T-cell (primary cell): ENCODE measurements around the gene PRMT1. TPM values are rescaled to one million over a fixed set of nuclear protein-coding genes. Genes with fewer than 3 reads are reported as not detected.

Experiments used
- ATAC-seq, 4 experiments: fragments of 200-7000 bp in 3 of 4; fragments of 150-1000 bp in 1 of 4; cut with Tn5 transposase; replicated peaks in 1 of 4; 1 replicate in 3 of 4; 2 replicates in 1 of 4; pipeline ENCODE4 v1.10.0; 2021; ENCODE audit warnings: moderate library complexity in 3 of 4, mild to moderate bottlenecking in 2 of 4, moderate number of reproducible peaks in 1 of 4
- CTCF ChIA-PET, 2 donors: fragments of 300-600 bp; sonication (Branson Sonifier 250); formaldehyde crosslinking; loops; one replicate each; lab custom pipeline; 2022; ENCODE audit warnings: antibody characterized with exemption in 2 of 2; lab: Charles Lee
- POLR2A ChIA-PET, 2 donors: fragments of 300-600 bp; sonication (Branson Sonifier 250); formaldehyde crosslinking; loops; one replicate each; lab custom pipeline; 2022; ENCODE audit warnings: antibody characterized with exemption in 2 of 2; lab: Charles Lee
- DNase-seq, 35 experiments: peaks; one replicate each; pipeline versions ENCODE4 v3.0.0 to v3.0.0-alpha.2; 2013 to 2023
- H3K27ac ChIP-seq: one replicate; pipeline ENCODE4 v1.5.1; 2013; ENCODE audit warnings: low read length
- H3K27me3 ChIP-seq, 2 experiments: replicated peaks in 1 of 2; 1 replicate in 1 of 2; 2 replicates in 1 of 2; pipeline versions ENCODE4 v1.6.1 to v1.7.0; 2013; ENCODE audit warnings: low read length in 1 of 2, mixed read lengths in 1 of 2; ENCODE audit not compliant: control insufficient read depth in 2 of 2, insufficient read depth in 2 of 2; ENCODE audit errors: extremely low read depth in 1 of 2
- H3K36me3 ChIP-seq, 2 donors: 1 replicate in 1 of 2; 2 replicates in 1 of 2; pipeline versions ENCODE4 v1.6.1 to v1.7.0; 2013; ENCODE audit warnings: low read length in 1 of 2; ENCODE audit not compliant: control insufficient read depth in 2 of 2, insufficient read depth in 1 of 2; ENCODE audit errors: extremely low read depth in 1 of 2
- H3K4me1 ChIP-seq, 2 experiments: 1 replicate in 1 of 2; 2 replicates in 1 of 2; pipeline versions ENCODE4 v1.6.1 to v1.7.0; 2013; ENCODE audit warnings: low read length in 2 of 2, mixed read lengths in 1 of 2; ENCODE audit not compliant: insufficient read depth in 2 of 2, control insufficient read depth in 1 of 2; ENCODE audit errors: extremely low read depth in 1 of 2
- H3K4me3 ChIP-seq, 2 donors: 1 replicate in 1 of 2; 2 replicates in 1 of 2; pipeline versions ENCODE4 v1.5.1 to v1.7.0; 2013; ENCODE audit warnings: mild to moderate bottlenecking in 2 of 2, low read length in 1 of 2, moderate library complexity in 1 of 2; ENCODE audit not compliant: control insufficient read depth in 1 of 2; ENCODE audit errors: extremely low read depth in 1 of 2
- H3K9me3 ChIP-seq: 2 replicates; pipeline ENCODE4 v1.7.0; 2013
- H3K27ac Mint-ChIP-seq, 2 donors: one replicate each; pipeline ENCODE4 v1.8.0; 2020 to 2021; ENCODE audit warnings: mild to moderate bottlenecking in 2 of 2, mixed read lengths in 2 of 2
- H3K27me3 Mint-ChIP-seq, 2 donors: one replicate each; pipeline ENCODE4 v1.8.0; 2021 to 2022; ENCODE audit warnings: mixed read lengths in 2 of 2
- H3K36me3 Mint-ChIP-seq: one replicate; pipeline ENCODE4 v1.8.0; 2021; ENCODE audit warnings: mixed read lengths
- H3K4me1 Mint-ChIP-seq, 3 donors: one replicate each; pipeline ENCODE4 v1.8.0; 2020 to 2022; ENCODE audit warnings: mixed read lengths in 3 of 3, mild to moderate bottlenecking in 1 of 3
- H3K4me3 Mint-ChIP-seq, 3 donors: one replicate each; pipeline ENCODE4 v1.8.0; 2020 to 2022; ENCODE audit warnings: mild to moderate bottlenecking in 3 of 3, mixed read lengths in 3 of 3, moderate library complexity in 3 of 3
- H3K9me3 Mint-ChIP-seq, 3 donors: one replicate each; pipeline ENCODE4 v1.8.0; 2020 to 2022; ENCODE audit warnings: mixed read lengths in 3 of 3
- WGBS: methylation state at CpG from one replicate; pipeline ENCODE4 v1.1.5; 2013; ENCODE audit warnings: missing lambda C conversion rate; ENCODE audit not compliant: insufficient coverage; 5-methylcytosine and 5-hydroxymethylcytosine counted together
- total RNA-seq, 35 experiments: library from RNA in 6 of 35; stranded (reverse) in 6 of 35; fragments of 120-200 nt in 1 of 35; gene quantifications; one replicate each; pipeline versions ENCODE4 v1.2.1 to v1.2.4 and lab custom pipeline; 2013 to 2026

Gene PRMT1
- total RNA-seq, 5 donors from 2014 or later (not counting 1 experiment from before 2014, with no cell fraction given), result 72.0 to 116 (median 107) TPM

DNA sequence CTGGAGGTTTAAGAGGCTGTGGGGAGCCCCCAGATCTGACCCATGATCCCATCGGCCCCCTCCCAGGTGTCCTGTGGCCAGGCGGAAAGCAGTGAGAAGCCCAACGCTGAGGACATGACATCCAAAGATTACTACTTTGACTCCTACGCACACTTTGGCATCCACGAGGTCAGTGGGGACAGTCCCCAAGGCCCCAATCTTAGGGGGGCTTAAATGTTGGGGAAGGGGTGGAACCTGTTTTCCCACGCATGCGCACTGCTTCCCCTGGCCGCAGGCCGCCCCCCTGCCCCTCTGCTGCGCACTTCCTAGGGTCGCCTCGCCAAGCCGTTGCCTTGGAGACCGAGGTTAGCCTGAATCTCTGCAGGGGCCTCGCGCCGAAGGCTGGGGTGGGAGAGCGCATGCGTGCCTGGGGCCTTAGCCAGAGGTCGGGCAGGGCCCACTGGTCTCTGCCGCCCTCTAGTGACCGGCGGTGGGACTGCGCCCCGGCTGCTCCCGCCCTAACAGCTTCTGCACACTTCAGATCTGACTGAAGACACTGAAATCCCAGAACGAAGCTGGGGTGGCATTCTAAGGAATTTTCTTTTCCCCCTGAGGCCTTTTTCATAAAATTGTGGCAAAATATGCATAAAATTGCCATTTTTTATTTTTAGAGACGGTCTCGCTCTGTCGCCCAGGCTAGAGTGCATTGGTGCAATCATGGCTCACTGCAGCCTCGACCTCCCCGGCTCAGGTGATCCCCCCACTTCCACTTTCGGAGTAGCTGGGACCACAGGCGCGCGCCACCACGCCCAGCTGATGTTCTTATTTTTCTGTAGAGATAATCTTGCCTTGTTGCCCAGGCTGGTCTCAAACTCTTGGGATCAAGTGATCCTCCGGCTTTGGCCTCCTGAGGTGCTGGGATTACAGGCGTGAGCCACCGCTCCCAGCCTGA lies 3.6 kb downstream of the PRMT1 start:
- peaks cover 4 to 54% of the 10 kb centered on the region in 2 experiments for H3K4me1 ChIP-seq
- peak overlapping the region in 1 of 3 donors; percentile 23 for H3K4me3 Mint-ChIP-seq
- H3K4me1 Mint-ChIP-seq, result peaks cover 30 to 44% (median 36%) of the 10 kb centered on the region in 3 donors
- peak overlapping the region; percentile 62 for H3K27ac ChIP-seq
- H3K4me3 ChIP-seq, result no peak overlapping the region
- no peaks in the 10 kb centered on the region for H3K9me3 Mint-ChIP-seq
- H3K27me3 Mint-ChIP-seq, result no peaks in the 10 kb centered on the region
- no peaks in the 10 kb centered on the region for H3K27me3 ChIP-seq
- H3K9me3 ChIP-seq, result no peaks in the 10 kb centered on the region
- peak in 3 of 4 experiments; percentile 6 to 29 (median 10) for ATAC-seq
- ChIA-PET POLR2A (interaction anchor here in 1 of 2 donors (0.6 kb wide), 2 partner anchors 41 to 455 kb away, joined by 5 to 9 read pairs; partner anchors contain the start of gene RRAS), CTCF (interaction anchor here (0.6 to 1.1 kb wide), 7 partner anchors 13 to 198 kb away, joined by 3 to 6 read pairs (median 3); partner anchors contain the start of gene RRAS (in 1 of the 2))
- peak overlapping the region in 1 of 2 donors; percentile 58 for H3K27ac Mint-ChIP-seq
- H3K36me3 Mint-ChIP-seq, result peaks cover 27% of the 10 kb centered on the region
- H3K36me3 ChIP-seq, result peaks cover 8 to 44% of the 10 kb centered on the region in 2 donors
- DNase-seq, result peak; percentile 79 to 97 (median 91)
- WGBS, result 32% methylated on average over 31 of the region's 40 CpGs

DNA sequence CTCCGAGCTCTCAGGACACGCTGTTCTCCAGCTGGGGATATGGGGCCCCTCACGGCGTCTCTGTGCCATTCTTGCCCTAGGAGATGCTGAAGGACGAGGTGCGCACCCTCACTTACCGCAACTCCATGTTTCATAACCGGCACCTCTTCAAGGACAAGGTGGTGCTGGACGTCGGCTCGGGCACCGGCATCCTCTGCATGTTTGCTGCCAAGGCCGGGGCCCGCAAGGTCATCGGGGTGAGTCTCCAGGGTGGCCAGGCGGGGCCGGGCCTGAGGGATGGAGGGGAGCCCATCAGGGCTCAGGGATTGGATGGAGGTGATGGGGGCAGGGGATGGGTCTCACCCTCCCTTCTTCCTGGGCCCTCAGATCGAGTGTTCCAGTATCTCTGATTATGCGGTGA lies 4.8 kb downstream of the PRMT1 start:
- no peaks in the 10 kb centered on the region for H3K9me3 Mint-ChIP-seq
- DNase-seq (no peak), ATAC-seq (no peak)
- H3K27ac ChIP-seq, result no peak overlapping the region
- H3K27me3 Mint-ChIP-seq, result no peaks in the 10 kb centered on the region
- peaks cover 8 to 54% of the 10 kb centered on the region in 2 donors for H3K36me3 ChIP-seq
- H3K36me3 Mint-ChIP-seq, result peaks cover 32% of the 10 kb centered on the region
- no peak overlapping the region for H3K4me3 ChIP-seq
- 95% methylated on average over 12 of the region's 19 CpGs for WGBS
- no peak overlapping the region for H3K4me3 Mint-ChIP-seq
- H3K4me1 Mint-ChIP-seq, result peaks cover 21 to 33% (median 28%) of the 10 kb centered on the region in 3 donors
- CTCF ChIA-PET, result interaction anchor here in 1 of 2 donors (1.1 kb wide), 1 partner anchor 38 kb away, joined by 5 read pairs; no protein-coding TSS in a partner anchor
- POLR2A ChIA-PET, result no interaction called here
- H3K9me3 ChIP-seq, result no peaks in the 10 kb centered on the region
- H3K4me1 ChIP-seq, result peaks cover 4 to 47% of the 10 kb centered on the region in 2 experiments
- no peaks in the 10 kb centered on the region for H3K27me3 ChIP-seq
- no peak overlapping the region for H3K27ac Mint-ChIP-seq

DNA sequence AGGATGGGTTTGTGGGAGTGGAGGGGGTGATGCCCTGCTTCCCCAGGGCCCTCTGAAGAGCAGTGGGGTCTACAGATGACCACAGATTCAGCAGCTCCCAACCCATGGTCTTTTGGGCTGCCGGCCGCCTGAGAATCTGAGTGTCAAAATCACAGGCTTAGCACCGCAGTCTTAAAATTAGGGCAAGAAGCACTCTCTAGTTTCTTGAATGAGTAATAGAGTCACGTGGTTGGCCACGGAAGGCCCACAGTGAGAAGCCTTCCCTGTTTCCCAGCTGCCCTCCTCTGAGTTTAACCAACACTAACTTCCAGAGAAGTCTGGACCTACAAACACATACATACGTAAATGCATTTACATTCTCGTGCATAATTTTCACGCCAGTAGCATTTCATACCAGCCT lies 5.2 kb downstream of the PRMT1 start:
- peaks cover 4 to 47% of the 10 kb centered on the region in 2 experiments for H3K4me1 ChIP-seq
- Mint-ChIP-seq H3K27ac (no peak overlapping the region), H3K4me1 (peaks cover 21 to 29% (median 28%) of the 10 kb centered on the region in 3 donors), H3K27me3 (no peaks in the 10 kb centered on the region), H3K4me3 (no peak overlapping the region), H3K36me3 (peaks cover 32% of the 10 kb centered on the region), H3K9me3 (no peaks in the 10 kb centered on the region)
- H3K36me3 ChIP-seq, result peaks cover 11 to 58% of the 10 kb centered on the region in 2 donors
- no peak overlapping the region for H3K4me3 ChIP-seq
- DNase-seq (no peak), ATAC-seq (no peak)
- no peak overlapping the region for H3K27ac ChIP-seq
- no peaks in the 10 kb centered on the region for H3K27me3 ChIP-seq
- ChIA-PET POLR2A (no interaction called here), CTCF (no interaction called here)
- WGBS, result 73% methylated on average over 8 of the region's 8 CpGs
- no peaks in the 10 kb centered on the region for H3K9me3 ChIP-seq

DNA sequence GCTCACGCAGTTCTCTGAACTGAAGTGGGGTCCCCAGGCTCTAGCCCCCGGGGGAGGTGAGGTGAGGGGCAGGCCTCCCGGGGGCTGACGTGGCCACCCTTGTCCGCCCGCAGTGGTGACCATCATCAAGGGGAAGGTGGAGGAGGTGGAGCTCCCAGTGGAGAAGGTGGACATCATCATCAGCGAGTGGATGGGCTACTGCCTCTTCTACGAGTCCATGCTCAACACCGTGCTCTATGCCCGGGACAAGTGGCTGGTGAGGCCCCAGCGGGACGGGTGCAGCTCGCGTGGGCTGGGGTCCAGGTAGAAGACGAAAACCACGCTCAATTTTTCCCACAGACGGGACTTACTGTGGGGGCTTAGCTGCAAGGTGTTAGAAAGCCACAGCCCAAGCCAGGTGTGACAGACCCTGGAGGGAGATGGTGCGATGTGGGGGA lies 6.8 kb downstream of the PRMT1 start:
- Histone ChIP-seq H3K27ac (no peak overlapping the region), H3K4me3 (no peak overlapping the region), H3K27me3 (peaks cover 0 to under 1% of the 10 kb centered on the region in 2 experiments), H3K9me3 (no peaks in the 10 kb centered on the region), H3K36me3 (peaks cover 11 to 62% of the 10 kb centered on the region in 2 donors), H3K4me1 (peaks cover 4 to 34% of the 10 kb centered on the region in 2 experiments)
- Mint-ChIP-seq H3K4me3 (no peak overlapping the region), H3K27ac (no peak overlapping the region), H3K9me3 (no peaks in the 10 kb centered on the region), H3K4me1 (peaks cover 13 to 21% (median 20%) of the 10 kb centered on the region in 3 donors), H3K27me3 (no peaks in the 10 kb centered on the region), H3K36me3 (peaks cover 35% of the 10 kb centered on the region)
- ChIA-PET POLR2A (no interaction called here), CTCF (interaction anchor here in 1 of 2 donors (0.6 to 0.8 kb wide), 2 partner anchors 44 to 115 kb away, joined by 3 read pairs; partner anchors contain the start of gene RRAS)
- DNase-seq (no peak), ATAC-seq (no peak)
- 83% methylated on average over 18 of the region's 18 CpGs for WGBS

DNA sequence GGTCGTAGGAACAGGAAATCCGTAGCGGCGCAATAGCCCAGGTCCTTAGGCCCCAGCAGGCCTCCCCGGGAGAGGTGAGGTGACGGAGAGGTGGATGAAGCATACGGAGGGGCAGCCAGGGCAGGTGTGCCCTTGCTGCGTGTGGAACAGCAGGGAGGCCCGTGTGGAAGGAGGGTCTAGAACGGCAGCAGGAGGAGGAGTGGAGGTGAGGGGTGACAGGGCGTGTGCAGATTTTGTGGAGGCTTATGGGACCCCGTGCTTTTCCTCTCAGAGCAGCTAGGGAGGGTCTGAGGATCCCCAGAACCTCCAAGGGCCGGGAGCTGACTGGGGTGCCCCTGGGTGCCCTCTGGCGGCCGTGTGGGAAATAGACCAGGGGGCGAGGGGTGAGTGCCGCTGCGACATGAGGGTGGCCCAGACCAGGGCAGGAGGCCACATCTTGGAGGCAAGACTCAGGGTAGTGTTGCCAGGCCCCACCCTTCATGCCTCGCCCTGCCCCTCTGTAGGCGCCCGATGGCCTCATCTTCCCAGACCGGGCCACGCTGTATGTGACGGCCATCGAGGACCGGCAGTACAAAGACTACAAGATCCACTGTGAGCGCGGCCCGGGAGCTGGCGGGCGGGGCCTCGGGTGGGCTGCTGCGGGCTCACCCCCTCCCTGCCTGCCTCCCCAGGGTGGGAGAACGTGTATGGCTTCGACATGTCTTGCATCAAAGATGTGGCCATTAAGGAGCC lies 7.3 kb downstream of the PRMT1 start:
- Histone ChIP-seq H3K27me3 (peaks cover 0 to 7% of the 10 kb centered on the region in 2 experiments), H3K27ac (no peak overlapping the region), H3K36me3 (peaks cover 11 to 62% of the 10 kb centered on the region in 2 donors), H3K9me3 (no peaks in the 10 kb centered on the region), H3K4me1 (peaks cover 4 to 31% of the 10 kb centered on the region in 2 experiments), H3K4me3 (no peak overlapping the region)
- ChIA-PET POLR2A (no interaction called here), CTCF (interaction anchor here in 1 of 2 donors (0.6 to 0.8 kb wide), 2 partner anchors 44 to 116 kb away, joined by 3 read pairs; partner anchors contain the start of gene RRAS)
- DNase-seq (peak in 2 of 35 experiments; percentile 8 to 42), ATAC-seq (no peak)
- Mint-ChIP-seq H3K9me3 (no peaks in the 10 kb centered on the region), H3K27me3 (no peaks in the 10 kb centered on the region), H3K4me1 (peaks cover 13 to 22% (median 18%) of the 10 kb centered on the region in 3 donors), H3K4me3 (no peak overlapping the region), H3K36me3 (peaks cover 35% of the 10 kb centered on the region), H3K27ac (no peak overlapping the region)
- whole genome bisulfite sequencing, result 87% methylated on average over 28 of the region's 35 CpGs
